ENCODE measurements around the gene PTGDR. TPM values are rescaled to one million over a fixed set of nuclear protein-coding genes. Genes with fewer than 3 reads are reported as not detected.

PTGDR gene
- total RNA-seq, 1 experiment from 2014 or later, result not detected

- Histone ChIP-seq H3K27ac (ENCODE audit: low read length) (no peak overlapping the region), H3K4me3 (ENCODE audit: low read depth in 2 of 2, low read length in 2 of 2) (no peak overlapping the region), H3K9me3 (ENCODE audit: control insufficient read depth, insufficient read depth, low read depth, low read length) (no peaks in the 10 kb centered on the region), H3K4me1 (ENCODE audit: control insufficient read depth, insufficient read depth, low read length) (no peaks in the 10 kb centered on the region), H3K36me3 (ENCODE audit: control insufficient read depth, insufficient read depth, low read length) (no peaks in the 10 kb centered on the region), H3K27me3 (ENCODE audit: control insufficient read depth, insufficient read depth, low read length) (no peaks in the 10 kb centered on the region; the same call in 1 of the 2 replicates)
- ChIA-PET CTCF (no interaction called here), POLR2A (no interaction called here)
- intact Hi-C loops (cut with micrococcal nuclease; ENCODE audit: unreplicated experiment) (no loop called here), in situ Hi-C loops (cut with HindIII; ENCODE audit: low pct_unique_long_range_greater_than_20kb, low sequenced_read_pairs) (no loop called here)
- TF ChIP-seq, protein P1, sequence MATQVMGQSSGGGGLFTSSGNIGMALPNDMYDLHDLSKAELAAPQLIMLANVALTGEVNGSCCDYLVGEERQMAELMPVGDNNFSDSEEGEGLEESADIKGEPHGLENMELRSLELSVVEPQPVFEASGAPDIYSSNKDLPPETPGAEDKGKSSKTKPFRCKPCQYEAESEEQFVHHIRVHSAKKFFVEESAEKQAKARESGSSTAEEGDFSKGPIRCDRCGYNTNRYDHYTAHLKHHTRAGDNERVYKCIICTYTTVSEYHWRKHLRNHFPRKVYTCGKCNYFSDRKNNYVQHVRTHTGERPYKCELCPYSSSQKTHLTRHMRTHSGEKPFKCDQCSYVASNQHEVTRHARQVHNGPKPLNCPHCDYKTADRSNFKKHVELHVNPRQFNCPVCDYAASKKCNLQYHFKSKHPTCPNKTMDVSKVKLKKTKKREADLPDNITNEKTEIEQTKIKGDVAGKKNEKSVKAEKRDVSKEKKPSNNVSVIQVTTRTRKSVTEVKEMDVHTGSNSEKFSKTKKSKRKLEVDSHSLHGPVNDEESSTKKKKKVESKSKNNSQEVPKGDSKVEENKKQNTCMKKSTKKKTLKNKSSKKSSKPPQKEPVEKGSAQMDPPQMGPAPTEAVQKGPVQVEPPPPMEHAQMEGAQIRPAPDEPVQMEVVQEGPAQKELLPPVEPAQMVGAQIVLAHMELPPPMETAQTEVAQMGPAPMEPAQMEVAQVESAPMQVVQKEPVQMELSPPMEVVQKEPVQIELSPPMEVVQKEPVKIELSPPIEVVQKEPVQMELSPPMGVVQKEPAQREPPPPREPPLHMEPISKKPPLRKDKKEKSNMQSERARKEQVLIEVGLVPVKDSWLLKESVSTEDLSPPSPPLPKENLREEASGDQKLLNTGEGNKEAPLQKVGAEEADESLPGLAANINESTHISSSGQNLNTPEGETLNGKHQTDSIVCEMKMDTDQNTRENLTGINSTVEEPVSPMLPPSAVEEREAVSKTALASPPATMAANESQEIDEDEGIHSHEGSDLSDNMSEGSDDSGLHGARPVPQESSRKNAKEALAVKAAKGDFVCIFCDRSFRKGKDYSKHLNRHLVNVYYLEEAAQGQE (IDR thresholded peaks at IDR 0.05; ENCODE audit: insufficient read depth in 1 of 2, low read depth in 2 of 2, low read length in 1 of 2), result no peak
- no peak for TF ChIP-seq SIN3A (IDR thresholded peaks at IDR 0.05; ENCODE audit: borderline replicate concordance, insufficient read depth, low read depth, low read length)
- TF ChIP-seq TCF7L2 (IDR thresholded peaks at IDR 0.05; ENCODE audit: low read depth, low read length), result no peak
- TF ChIP-seq, protein P2, sequence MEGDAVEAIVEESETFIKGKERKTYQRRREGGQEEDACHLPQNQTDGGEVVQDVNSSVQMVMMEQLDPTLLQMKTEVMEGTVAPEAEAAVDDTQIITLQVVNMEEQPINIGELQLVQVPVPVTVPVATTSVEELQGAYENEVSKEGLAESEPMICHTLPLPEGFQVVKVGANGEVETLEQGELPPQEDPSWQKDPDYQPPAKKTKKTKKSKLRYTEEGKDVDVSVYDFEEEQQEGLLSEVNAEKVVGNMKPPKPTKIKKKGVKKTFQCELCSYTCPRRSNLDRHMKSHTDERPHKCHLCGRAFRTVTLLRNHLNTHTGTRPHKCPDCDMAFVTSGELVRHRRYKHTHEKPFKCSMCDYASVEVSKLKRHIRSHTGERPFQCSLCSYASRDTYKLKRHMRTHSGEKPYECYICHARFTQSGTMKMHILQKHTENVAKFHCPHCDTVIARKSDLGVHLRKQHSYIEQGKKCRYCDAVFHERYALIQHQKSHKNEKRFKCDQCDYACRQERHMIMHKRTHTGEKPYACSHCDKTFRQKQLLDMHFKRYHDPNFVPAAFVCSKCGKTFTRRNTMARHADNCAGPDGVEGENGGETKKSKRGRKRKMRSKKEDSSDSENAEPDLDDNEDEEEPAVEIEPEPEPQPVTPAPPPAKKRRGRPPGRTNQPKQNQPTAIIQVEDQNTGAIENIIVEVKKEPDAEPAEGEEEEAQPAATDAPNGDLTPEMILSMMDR (IDR thresholded peaks at IDR 0.05), result no peak
- TF ChIP-seq POLR2AphosphoS5 (IDR thresholded peaks at IDR 0.05; ENCODE audit: low read depth, low read length), result no peak
- ATAC-seq, result no peak
- DNase-seq (ENCODE audit: low read depth, low spot score), result no peak
- BruUV-seq (replicated peaks), result no TSS peak
These were observed 10.1 kb downstream of the PTGDR start for GRCh38 chr14:52277552-52277951.

DNA sequence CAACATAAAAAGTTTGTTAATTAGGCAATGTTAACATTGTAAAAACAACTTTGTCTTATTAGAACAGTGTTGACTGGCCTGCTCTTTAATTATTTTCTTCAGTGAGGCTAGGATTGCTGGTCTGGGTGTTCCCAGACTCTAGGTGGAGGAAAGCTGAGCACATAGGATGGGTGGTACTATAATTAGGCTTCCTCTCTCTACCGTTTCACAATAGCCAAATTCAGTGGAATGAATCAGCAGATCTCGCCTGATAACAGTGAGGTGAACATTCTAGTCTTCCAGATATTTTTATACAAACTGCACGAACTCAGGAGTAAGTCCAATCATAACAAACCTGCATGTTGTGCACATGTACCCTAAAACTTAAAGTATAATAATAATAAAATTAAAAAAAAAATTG, 11.9 kb downstream of the PTGDR start:
- Histone ChIP-seq H3K4me3 (ENCODE audit: low read depth in 2 of 2, low read length in 2 of 2) (no peak overlapping the region), H3K27ac (ENCODE audit: low read length) (no peak overlapping the region), H3K27me3 (ENCODE audit: control insufficient read depth, insufficient read depth, low read length) (no peaks in the 10 kb centered on the region; the same call in 1 of the 2 replicates), H3K9me3 (ENCODE audit: control insufficient read depth, insufficient read depth, low read depth, low read length) (no peaks in the 10 kb centered on the region), H3K36me3 (ENCODE audit: control insufficient read depth, insufficient read depth, low read length) (no peaks in the 10 kb centered on the region), H3K4me1 (ENCODE audit: control insufficient read depth, insufficient read depth, low read length) (no peaks in the 10 kb centered on the region)
- ATAC-seq, result no peak
- ChIA-PET CTCF (no interaction called here), POLR2A (no interaction called here)
- TF ChIP-seq SIN3A (IDR thresholded peaks at IDR 0.05; ENCODE audit: borderline replicate concordance, insufficient read depth, low read depth, low read length) (no peak), POLR2AphosphoS5 (IDR thresholded peaks at IDR 0.05; ENCODE audit: low read depth, low read length) (no peak), TCF7L2 (IDR thresholded peaks at IDR 0.05; ENCODE audit: low read depth, low read length) (no peak)
- TF ChIP-seq, protein P2 (IDR thresholded peaks at IDR 0.05), result no peak
- TF ChIP-seq, protein P1 (IDR thresholded peaks at IDR 0.05; ENCODE audit: insufficient read depth in 1 of 2, low read depth in 2 of 2, low read length in 1 of 2), result no peak
- BruUV-seq (replicated peaks), result no TSS peak
- in situ Hi-C loops (cut with HindIII; ENCODE audit: low pct_unique_long_range_greater_than_20kb, low sequenced_read_pairs) (no loop called here), intact Hi-C loops (cut with micrococcal nuclease; ENCODE audit: unreplicated experiment) (no loop called here)
- DNase-seq (ENCODE audit: low read depth, low spot score), result no peak

Measured in Panc1 (cell line).